GM12891 (cell line): Measurements from ENCODE around the gene CFAP70.

ENCODE experiments used
- DNase-seq: peaks from one replicate; pipeline ENCODE4 v3.0.0; 2011; ENCODE audit warnings: low spot score; ENCODE audit not compliant: insufficient read length
- FAIRE-seq: peaks from 2 replicates; lab custom pipeline; 2011; peaks lifted over from hg19 to GRCh38; lab: Jason Lieb, UNC
- PAX5 ChIP-seq: IDR thresholded peaks from 2 replicates; pipeline ENCODE4 v1.6.1; 2011; ENCODE audit warnings: low read length, moderate library complexity, mild to moderate bottlenecking; ENCODE audit not compliant: insufficient read depth, severe bottlenecking
- POLR2A ChIP-seq: IDR thresholded peaks from 2 replicates; pipeline ENCODE4 v1.6.1; 2011; ENCODE audit warnings: low read depth, low read length, control low read depth
- POLR2AphosphoS5 ChIP-seq: IDR thresholded peaks from 2 replicates; pipeline ENCODE4 v1.6.1; 2011; ENCODE audit warnings: low read depth, low read length, control low read depth
- POU2F2 ChIP-seq: IDR thresholded peaks from 2 replicates; pipeline ENCODE4 v1.6.1; 2011; ENCODE audit warnings: low read depth, mild to moderate bottlenecking, control low read depth, low read length, moderate library complexity
- SPI1 ChIP-seq: IDR thresholded peaks from 2 replicates; pipeline ENCODE4 v1.6.1; 2011; ENCODE audit warnings: low read depth, low read length, control low read depth
- TAF1 ChIP-seq: IDR thresholded peaks from 2 replicates; pipeline ENCODE4 v1.6.1; 2011; ENCODE audit warnings: low read depth, low read length, control low read depth

Gene CFAP70

DNA sequence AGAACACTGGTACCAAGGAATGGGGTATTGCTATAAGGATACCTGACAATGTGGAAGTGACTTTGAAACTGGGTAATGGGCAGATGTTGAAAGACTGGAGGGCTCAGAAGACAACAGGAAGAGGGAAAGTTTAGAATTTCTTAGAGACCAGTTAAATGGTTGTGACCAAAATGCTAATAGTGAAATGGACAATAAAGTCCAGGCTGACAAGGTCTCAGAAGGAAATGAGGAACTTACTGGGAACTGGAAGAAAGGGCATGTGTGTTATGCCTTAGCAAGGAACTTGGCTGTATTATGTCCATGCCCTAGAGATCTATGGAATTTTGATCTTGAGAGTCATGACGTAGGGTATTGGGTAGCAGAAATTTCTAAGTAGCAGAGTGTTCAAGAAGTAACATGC lies 152.8 kb downstream of the CFAP70 start:
- no peak for DNase-seq
- TF ChIP-seq PAX5 (no peak), POLR2A (no peak), POLR2AphosphoS5 (no peak), POU2F2 (no peak), SPI1 (no peak), TAF1 (no peak)
- no peak for FAIRE-seq

DNA sequence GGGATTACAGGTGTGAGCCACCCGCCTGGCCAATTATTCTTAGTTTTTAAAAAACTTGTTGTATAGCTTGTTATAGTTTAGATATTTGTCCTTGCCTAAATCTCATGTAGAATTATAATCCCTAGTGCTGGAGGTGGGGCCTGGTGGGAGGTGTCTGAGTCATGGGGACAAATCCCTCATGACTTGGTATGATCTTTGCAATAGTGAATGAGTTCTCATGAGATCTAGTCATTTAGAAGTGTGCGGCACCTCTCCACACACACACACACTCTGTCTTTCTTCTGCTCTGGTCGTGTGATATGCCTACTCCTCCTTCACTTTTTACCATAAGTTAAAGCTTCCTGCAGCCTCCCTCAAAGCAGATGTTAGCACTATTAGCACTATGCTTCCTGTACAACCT lies 153.6 kb downstream of the CFAP70 start:
- DNase-seq (no peak), FAIRE-seq (no peak)
- TF ChIP-seq PAX5 (no peak), TAF1 (no peak)
